GM12874 (cell line): ENCODE data around the gene ASB8.

ENCODE experiments used
- TF ChIP-seq, protein P1 (sequence below): IDR thresholded peaks from 2 replicates; pipeline ENCODE4 v1.5.1; 2011; ENCODE audit warnings: low read depth, mild to moderate bottlenecking, control low read depth, low read length, moderate library complexity; ENCODE audit not compliant: insufficient read depth

The ASB8 gene

DNA sequence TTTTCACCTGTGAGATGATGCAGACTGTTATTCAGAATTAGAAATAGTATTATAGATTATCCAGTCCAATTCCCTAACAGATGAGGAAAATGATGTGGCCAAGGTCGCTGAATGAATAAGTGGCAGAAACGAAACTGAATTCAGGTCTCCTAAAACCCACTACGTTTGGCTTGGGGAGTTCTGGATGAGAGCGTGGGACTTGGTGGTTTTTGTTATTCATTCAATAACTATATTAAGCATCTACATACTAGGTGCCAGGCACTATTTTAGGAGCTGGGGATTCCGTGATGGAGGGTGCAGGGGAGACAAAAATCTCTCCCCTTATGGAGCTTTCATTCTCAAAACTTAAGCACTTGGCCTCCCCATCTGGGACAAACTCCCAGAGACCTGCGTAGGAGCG lies 25.3 kb upstream of the ASB8 start:
- TF ChIP-seq, protein P1, sequence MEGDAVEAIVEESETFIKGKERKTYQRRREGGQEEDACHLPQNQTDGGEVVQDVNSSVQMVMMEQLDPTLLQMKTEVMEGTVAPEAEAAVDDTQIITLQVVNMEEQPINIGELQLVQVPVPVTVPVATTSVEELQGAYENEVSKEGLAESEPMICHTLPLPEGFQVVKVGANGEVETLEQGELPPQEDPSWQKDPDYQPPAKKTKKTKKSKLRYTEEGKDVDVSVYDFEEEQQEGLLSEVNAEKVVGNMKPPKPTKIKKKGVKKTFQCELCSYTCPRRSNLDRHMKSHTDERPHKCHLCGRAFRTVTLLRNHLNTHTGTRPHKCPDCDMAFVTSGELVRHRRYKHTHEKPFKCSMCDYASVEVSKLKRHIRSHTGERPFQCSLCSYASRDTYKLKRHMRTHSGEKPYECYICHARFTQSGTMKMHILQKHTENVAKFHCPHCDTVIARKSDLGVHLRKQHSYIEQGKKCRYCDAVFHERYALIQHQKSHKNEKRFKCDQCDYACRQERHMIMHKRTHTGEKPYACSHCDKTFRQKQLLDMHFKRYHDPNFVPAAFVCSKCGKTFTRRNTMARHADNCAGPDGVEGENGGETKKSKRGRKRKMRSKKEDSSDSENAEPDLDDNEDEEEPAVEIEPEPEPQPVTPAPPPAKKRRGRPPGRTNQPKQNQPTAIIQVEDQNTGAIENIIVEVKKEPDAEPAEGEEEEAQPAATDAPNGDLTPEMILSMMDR, result no peak

DNA sequence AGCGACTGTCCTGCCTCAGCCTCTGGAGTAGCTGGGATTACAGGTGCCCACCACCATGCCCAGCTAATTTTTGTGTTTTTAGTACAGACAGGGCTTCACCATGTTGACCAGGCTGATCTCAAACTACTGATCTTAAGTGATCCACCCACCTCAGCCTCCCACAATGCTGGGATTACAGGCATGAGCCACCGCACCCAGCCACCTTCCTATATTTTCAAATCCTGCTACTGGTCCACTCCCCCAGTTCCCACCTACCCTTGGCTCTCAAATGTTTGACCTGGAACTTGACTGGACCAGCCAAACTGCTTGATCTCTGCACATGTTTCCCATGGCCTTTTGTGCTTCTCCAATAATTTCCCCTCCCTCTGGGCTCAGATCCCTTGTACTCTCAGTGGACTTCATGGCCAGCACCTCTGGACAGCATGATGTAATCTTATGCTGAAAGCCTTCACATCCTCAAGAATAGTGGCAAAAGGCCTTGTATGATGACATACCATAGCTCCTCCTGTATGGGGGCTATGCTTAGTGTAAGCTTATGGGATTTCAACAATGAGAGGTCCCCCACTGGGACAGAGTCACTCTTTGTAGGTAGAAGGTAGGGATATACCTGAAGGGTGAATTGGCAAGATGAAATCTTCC lies 23.7 kb upstream of the ASB8 start:
- TF ChIP-seq, protein P1, result no peak

DNA sequence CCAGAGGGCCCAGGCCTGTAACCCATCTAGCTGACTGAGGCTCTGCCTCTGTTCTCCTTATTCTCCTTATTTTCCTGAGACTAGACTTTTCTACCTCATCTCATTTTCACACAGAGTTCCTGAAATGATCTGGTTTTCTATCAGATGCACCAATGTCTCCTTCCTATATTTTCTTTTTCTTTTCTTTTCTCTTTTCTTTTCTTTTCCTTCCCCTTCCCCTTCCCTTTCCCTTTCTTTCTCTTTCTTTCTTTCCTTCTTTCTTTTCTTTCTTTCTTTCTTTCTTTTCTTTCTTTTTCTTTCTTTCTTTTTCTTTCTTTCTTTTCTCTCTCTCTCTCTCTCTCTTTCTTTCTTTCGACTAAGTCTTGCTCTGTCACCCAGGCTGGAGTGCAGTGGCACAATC lies 23.1 kb upstream of the ASB8 start:
- TF ChIP-seq, protein P1, result no peak

DNA sequence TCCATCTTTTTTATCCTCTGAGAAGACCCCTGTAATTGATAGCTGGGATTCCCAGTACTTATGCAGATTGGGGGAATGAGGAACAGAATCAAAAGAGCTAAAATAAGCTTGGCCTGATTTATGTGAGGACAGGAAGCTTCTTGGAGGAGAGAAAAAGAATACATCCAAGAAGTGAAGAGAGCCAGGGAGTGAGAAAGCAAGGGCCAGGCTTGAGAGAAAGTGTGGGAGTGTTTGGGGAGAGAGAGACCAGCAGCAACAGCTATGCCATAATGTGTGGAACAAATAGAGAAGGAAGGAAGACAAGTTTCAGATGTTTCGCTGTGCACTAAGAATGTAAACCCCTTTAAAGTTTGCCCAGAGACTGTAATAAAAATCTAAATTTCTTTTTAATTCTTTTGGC lies 22.2 kb upstream of the ASB8 start:
- TF ChIP-seq, protein P1, result no peak

DNA sequence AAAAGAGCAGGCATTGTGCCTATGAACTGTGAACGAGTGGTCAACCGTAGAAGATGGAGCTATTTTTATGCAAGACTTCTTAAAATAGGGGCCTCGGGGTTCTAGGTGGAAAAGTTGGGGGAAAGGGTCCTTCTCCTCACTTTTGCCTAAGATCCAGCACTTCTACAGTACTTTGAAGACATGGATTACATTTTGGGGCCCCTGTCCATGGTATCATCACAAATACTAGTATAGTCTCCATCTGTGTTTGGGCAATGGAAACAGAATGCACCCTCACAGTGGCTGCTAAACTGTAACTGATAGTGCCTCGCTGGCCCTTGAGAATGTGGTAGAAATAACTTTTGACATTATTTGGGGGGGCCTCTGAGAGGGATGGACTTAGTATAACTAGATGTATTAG lies 20.7 kb upstream of the ASB8 start:
- TF ChIP-seq, protein P1, result no peak

DNA sequence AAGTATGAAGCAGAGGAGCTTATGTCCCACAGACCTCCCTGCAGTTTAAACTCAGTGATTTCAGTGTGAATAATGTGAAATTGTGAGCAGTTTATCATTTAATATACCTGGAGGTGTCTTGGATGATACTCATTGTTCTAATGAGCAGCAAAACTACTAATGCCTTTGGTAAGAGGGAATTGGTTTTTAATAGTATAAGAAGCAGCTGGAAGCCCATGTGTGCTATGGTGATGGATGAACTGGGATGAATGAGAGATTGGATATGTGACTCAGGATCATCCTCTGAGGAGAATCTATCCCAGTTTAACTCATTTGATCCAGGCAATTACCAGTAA lies 19.1 kb upstream of the ASB8 start:
- TF ChIP-seq, protein P1, result no peak

DNA sequence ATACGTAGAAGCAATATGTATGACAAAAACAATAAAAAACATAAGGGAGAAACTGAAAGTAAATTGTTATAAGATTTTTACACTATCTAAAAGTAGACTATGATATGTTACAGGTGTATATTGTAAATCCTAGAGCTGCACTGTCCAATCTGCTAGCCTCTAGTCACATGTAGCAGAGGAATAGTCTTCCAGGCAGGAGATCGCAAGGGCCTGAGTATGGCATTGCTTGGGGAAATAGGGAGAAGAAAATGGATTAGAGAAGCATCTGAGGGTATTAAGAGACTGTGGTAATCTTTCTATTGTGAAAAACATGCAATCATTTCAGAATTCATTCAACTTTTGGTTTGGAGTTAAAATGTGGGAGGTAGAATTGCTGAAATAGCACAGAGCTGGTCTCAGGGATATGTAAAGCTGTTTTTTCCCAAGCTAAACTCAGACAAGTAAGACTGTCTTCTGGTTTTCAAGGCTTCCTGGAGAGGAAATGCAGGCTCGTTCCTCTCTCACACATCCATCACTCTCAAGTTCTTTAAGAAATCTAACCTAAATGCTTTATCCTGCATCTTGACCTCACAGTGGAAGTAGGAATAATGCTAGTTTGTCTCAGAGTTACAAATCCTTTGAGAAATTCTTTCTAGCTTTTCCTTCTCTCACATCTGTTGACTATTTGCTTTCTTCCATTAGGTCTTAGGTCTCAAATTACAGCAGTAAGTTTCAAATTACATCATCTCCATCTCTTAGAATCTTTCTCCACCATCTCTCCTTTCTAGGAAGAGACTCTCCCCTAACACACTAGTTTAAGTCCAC lies 18.5 kb upstream of the ASB8 start:
- TF ChIP-seq, protein P1, result no peak
